Measurements from ENCODE around the gene SEMA3D.

DNA sequence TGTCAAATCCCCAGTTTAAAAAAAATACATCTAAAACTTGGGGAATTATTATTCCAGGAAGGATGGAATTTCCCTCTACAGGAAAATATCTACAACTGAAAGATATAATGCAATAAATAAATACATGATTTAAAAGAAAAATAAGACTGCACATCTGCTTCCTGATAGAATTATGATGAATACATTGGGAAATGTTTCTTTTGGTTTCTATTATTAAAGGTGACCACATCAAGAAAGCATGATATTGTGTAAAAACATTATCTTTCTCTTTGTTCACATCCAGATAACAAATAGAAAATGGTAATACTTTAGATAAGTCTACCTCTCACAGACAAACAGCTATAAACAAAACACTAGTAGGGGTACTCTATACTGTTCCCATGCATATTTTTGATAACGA, 19.2 kb downstream of the SEMA3D start:
- no peak for TF ChIP-seq POLR2A (IDR thresholded peaks at IDR 0.05; ENCODE audit: extremely low read depth, insufficient read length)
- TF ChIP-seq, protein P1, sequence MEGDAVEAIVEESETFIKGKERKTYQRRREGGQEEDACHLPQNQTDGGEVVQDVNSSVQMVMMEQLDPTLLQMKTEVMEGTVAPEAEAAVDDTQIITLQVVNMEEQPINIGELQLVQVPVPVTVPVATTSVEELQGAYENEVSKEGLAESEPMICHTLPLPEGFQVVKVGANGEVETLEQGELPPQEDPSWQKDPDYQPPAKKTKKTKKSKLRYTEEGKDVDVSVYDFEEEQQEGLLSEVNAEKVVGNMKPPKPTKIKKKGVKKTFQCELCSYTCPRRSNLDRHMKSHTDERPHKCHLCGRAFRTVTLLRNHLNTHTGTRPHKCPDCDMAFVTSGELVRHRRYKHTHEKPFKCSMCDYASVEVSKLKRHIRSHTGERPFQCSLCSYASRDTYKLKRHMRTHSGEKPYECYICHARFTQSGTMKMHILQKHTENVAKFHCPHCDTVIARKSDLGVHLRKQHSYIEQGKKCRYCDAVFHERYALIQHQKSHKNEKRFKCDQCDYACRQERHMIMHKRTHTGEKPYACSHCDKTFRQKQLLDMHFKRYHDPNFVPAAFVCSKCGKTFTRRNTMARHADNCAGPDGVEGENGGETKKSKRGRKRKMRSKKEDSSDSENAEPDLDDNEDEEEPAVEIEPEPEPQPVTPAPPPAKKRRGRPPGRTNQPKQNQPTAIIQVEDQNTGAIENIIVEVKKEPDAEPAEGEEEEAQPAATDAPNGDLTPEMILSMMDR (IDR thresholded peaks at IDR 0.05; ENCODE audit: low read depth, low read length), result no peak
- TF ChIP-seq, protein P2, sequence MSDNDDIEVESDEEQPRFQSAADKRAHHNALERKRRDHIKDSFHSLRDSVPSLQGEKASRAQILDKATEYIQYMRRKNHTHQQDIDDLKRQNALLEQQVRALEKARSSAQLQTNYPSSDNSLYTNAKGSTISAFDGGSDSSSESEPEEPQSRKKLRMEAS (IDR thresholded peaks at IDR 0.05; ENCODE audit: low read depth, low read length), result no peak
